ENCODE measurements around the gene ATAT1. TPM values are rescaled to one million over a fixed set of nuclear protein-coding genes. Genes with fewer than 3 reads are reported as not detected.

ATAT1 gene
- total and polyA plus RNA-seq, 9 of the 15 experiments (the other 6 are each of a cell fraction or from before 2014, with no cell fraction given) = 0.65 to 5.8 (median 1.6) TPM

DNA sequence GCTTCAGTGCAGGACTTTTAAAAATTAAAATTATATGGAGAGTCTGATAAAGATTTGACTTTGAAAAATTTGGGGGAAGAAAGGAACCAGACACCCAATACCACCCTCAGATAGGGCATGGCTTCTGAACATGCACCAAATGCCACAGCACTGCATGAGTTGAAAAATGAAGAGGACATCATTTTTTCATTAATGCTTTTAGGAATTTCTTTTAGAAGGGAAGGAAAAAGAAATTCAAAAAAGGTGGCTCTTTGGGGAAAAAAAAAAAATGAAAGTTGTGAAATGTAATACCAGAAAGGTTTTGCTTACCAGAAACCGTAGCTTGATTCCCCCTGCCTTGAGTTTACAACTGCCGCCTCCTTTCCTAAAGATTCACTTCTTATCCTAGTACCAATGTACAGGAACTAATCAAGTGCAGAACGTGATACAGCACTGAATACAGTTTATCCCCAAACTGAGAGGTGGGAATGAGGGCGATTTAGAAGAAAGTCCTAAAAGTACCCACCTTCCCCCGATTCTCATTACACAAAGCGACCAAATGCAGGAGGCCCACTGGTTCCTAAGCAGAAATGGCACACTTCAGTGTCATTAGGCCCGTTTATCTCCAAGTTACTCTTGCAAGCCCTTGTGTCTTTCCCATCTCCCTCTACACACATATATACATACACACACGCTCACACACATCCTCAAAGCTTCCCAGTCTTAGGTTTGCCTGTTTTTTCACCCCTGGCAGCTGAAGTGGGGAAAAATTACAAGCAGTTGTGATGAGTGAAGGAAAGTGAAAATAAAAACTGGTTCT lies 12.4 kb upstream of the ATAT1 start (continued):
- TF ChIP-seq, protein P1, sequence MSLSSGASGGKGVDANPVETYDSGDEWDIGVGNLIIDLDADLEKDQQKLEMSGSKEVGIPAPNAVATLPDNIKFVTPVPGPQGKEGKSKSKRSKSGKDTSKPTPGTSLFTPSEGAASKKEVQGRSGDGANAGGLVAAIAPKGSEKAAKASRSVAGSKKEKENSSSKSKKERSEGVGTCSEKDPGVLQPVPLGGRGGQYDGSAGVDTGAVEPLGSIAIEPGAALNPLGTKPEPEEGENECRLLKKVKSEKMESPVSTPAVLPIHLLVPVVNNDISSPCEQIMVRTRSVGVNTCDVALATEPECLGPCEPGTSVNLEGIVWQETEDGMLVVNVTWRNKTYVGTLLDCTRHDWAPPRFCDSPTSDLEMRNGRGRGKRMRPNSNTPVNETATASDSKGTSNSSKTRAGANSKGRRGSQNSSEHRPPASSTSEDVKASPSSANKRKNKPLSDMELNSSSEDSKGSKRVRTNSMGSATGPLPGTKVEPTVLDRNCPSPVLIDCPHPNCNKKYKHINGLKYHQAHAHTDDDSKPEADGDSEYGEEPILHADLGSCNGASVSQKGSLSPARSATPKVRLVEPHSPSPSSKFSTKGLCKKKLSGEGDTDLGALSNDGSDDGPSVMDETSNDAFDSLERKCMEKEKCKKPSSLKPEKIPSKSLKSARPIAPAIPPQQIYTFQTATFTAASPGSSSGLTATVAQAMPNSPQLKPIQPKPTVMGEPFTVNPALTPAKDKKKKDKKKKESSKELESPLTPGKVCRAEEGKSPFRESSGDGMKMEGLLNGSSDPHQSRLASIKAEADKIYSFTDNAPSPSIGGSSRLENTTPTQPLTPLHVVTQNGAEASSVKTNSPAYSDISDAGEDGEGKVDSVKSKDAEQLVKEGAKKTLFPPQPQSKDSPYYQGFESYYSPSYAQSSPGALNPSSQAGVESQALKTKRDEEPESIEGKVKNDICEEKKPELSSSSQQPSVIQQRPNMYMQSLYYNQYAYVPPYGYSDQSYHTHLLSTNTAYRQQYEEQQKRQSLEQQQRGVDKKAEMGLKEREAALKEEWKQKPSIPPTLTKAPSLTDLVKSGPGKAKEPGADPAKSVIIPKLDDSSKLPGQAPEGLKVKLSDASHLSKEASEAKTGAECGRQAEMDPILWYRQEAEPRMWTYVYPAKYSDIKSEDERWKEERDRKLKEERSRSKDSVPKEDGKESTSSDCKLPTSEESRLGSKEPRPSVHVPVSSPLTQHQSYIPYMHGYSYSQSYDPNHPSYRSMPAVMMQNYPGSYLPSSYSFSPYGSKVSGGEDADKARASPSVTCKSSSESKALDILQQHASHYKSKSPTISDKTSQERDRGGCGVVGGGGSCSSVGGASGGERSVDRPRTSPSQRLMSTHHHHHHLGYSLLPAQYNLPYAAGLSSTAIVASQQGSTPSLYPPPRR (CRISPR knock-in tag; IDR thresholded peaks at IDR 0.05; ENCODE audit: borderline replicate concordance) = no peak
- TF ChIP-seq, protein P2, sequence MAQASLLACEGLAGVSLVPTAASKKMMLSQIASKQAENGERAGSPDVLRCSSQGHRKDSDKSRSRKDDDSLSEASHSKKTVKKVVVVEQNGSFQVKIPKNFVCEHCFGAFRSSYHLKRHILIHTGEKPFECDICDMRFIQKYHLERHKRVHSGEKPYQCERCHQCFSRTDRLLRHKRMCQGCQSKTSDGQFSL (CRISPR knock-in tag; IDR thresholded peaks at IDR 0.05) = no peak
- TF ChIP-seq, protein P2 (tag; IDR thresholded peaks at IDR 0.05) = no peak; a peak in 1 of 4 replicates

All from K562 (cell line).